B cell (primary cell): Measurements from ENCODE around the gene ELK4. TPM values are rescaled to one million over a fixed set of nuclear protein-coding genes. Genes with fewer than 3 reads are reported as not detected.

Source experiments
- ATAC-seq: fragments of 200-7000 bp; cut with Tn5 transposase; one replicate; pipeline ENCODE4 v1.10.0; 2021; ENCODE audit warnings: low read depth, mild to moderate bottlenecking, moderate number of reproducible peaks, moderate library complexity
- CTCF ChIA-PET: fragments of 350-600 bp; sonication (Branson Sonifier 250); formaldehyde crosslinking; loops from one replicate; lab custom pipeline; 2021; ENCODE audit warnings: antibody characterized with exemption, inconsistent platforms; lab: Charles Lee
- POLR2A ChIA-PET: fragments of 350-600 bp; sonication (Branson Sonifier 250); formaldehyde crosslinking; loops from one replicate; lab custom pipeline; 2021; ENCODE audit warnings: antibody characterized with exemption; lab: Charles Lee
- DNase-seq: peaks from one replicate; pipeline ENCODE4 v3.0.0; 2013
- H2AFZ ChIP-seq: 2 replicates; pipeline ENCODE4 v1.6.1; 2012; ENCODE audit warnings: mild to moderate bottlenecking, low read depth, low read length; ENCODE audit not compliant: insufficient read depth, poor library complexity, severe bottlenecking
- H3K27ac ChIP-seq, 2 donors: 1 replicate in 1 of 2; 2 replicates in 1 of 2; pipeline ENCODE4 v1.5.1; 2012 to 2013; ENCODE audit warnings: low read length in 2 of 2, mild to moderate bottlenecking in 2 of 2, moderate library complexity in 1 of 2
- H3K27me3 ChIP-seq, 4 experiments: fragments of 200-600 bp in 1 of 4; sonication (generic) in 1 of 4; replicated peaks in 1 of 4; 1 replicate in 2 of 4; 2 replicates in 2 of 4; pipeline versions ENCODE4 v1.6.1 to v1.7.0; 2013 to 2016; ENCODE audit warnings: low read length in 3 of 4, mild to moderate bottlenecking in 2 of 4, mixed read lengths in 1 of 4, moderate library complexity in 1 of 4; ENCODE audit not compliant: insufficient read depth in 4 of 4, control insufficient read depth in 3 of 4; ENCODE audit errors: control extremely low read depth in 1 of 4
- H3K36me3 ChIP-seq, 2 experiments: replicated peaks in 1 of 2; 1 replicate in 1 of 2; 2 replicates in 1 of 2; pipeline versions ENCODE4 v1.6.1 to v1.7.1; 2013; ENCODE audit warnings: low read length in 1 of 2; ENCODE audit not compliant: insufficient read depth in 2 of 2, control insufficient read depth in 1 of 2; ENCODE audit errors: control extremely low read depth in 1 of 2, extremely low read depth in 1 of 2
- H3K4me1 ChIP-seq, 2 donors: fragments of 200-600 bp in 1 of 2; sonication (generic) in 1 of 2; 1 replicate in 1 of 2; 2 replicates in 1 of 2; pipeline versions ENCODE4 v1.5.1 to v1.6.1; 2013 to 2017; ENCODE audit warnings: low read length in 2 of 2; ENCODE audit not compliant: control insufficient read depth in 2 of 2, insufficient read depth in 2 of 2
- H3K4me2 ChIP-seq: replicated peaks from 2 replicates; pipeline ENCODE3; 2012; ENCODE audit warnings: mild to moderate bottlenecking, low read depth, low read length; ENCODE audit not compliant: poor library complexity, severe bottlenecking
- H3K4me3 ChIP-seq, 5 experiments: fragments of 200-600 bp in 1 of 5; sonication (generic) in 1 of 5; 1 replicate in 3 of 5; 2 replicates in 2 of 5; pipeline versions ENCODE4 v1.5.1 to v1.7.0; 2011 to 2016; ENCODE audit warnings: low read length in 4 of 5, mild to moderate bottlenecking in 4 of 5, low read depth in 2 of 5, control low read depth in 1 of 5, moderate library complexity in 1 of 5; ENCODE audit not compliant: insufficient read depth in 1 of 5; ENCODE audit errors: control extremely low read depth in 1 of 5, extremely low read depth in 1 of 5
- H3K79me2 ChIP-seq: fragments of 200-600 bp; sonication (generic); one replicate; pipeline ENCODE4 v1.6.0; 2016; ENCODE audit warnings: low read length; ENCODE audit not compliant: control insufficient read depth, insufficient read depth
- H3K9ac ChIP-seq: fragments of 200-600 bp; sonication (generic); 2 replicates; pipeline ENCODE4 v1.6.1; 2017; ENCODE audit warnings: mild to moderate bottlenecking, low read length, moderate library complexity
- H3K9me3 ChIP-seq, 3 donors: one replicate each; pipeline versions ENCODE4 v1.6.1 to v1.7.1; 2013; ENCODE audit warnings: low read length in 2 of 3; ENCODE audit not compliant: control insufficient read depth in 2 of 3, insufficient read depth in 1 of 3; ENCODE audit errors: control extremely low read depth in 1 of 3
- H4K20me1 ChIP-seq: 2 replicates; pipeline ENCODE4 v1.6.0; 2012; ENCODE audit warnings: mild to moderate bottlenecking, low read length; ENCODE audit not compliant: insufficient read depth, control insufficient read depth, poor library complexity, severe bottlenecking
- H3K27ac Mint-ChIP-seq: one replicate; pipeline ENCODE4 v1.8.0; 2021; ENCODE audit warnings: mixed read lengths
- H3K27me3 Mint-ChIP-seq: one replicate; pipeline ENCODE4 v1.8.0; 2021; ENCODE audit warnings: mixed read lengths
- H3K4me1 Mint-ChIP-seq: one replicate; pipeline ENCODE4 v1.8.0; 2021; ENCODE audit warnings: mixed read lengths
- H3K4me3 Mint-ChIP-seq: one replicate; pipeline ENCODE4 v1.8.0; 2021; ENCODE audit warnings: mixed read lengths
- H3K9me3 Mint-ChIP-seq: one replicate; pipeline ENCODE4 v1.8.0; 2022; ENCODE audit warnings: mixed read lengths; ENCODE audit not compliant: insufficient read depth
- EZH2 ChIP-seq: IDR thresholded peaks from 2 replicates; pipeline ENCODE4 v1.6.1; 2012; ENCODE audit warnings: borderline replicate concordance, low read depth, mild to moderate bottlenecking, moderate library complexity, low read length; ENCODE audit not compliant: insufficient read depth, poor library complexity, severe bottlenecking
- WGBS: methylation state at CpG from one replicate; pipeline ENCODE4 v1.1.5; 2013; ENCODE audit warnings: missing lambda C conversion rate; ENCODE audit not compliant: insufficient coverage; 5-methylcytosine and 5-hydroxymethylcytosine counted together
- intact Hi-C: fragments of 100-400 bp; cut with micrococcal nuclease; formaldehyde crosslinking; loops from one replicate; pipeline ENCODE4 v1.10.0; 2022
- polyA plus RNA-seq: library from polyadenylated mRNA; depleted of rRNA; stranded (reverse); fragments of >200 nt; gene quantifications from 2 replicates; pipeline ENCODE4 v1.2.3, GENCODE V29; 2012
- total RNA-seq, 2 donors: library from RNA; stranded (reverse); fragments of 120-200 nt in 1 of 2; gene quantifications; 1 replicate in 1 of 2; 2 replicates in 1 of 2; pipeline versions ENCODE4 v1.2.3 to v1.2.4, GENCODE V29; 2013 to 2022
- TF ChIP-seq, protein P1 (sequence below): fragments of 200-600 bp; IDR thresholded peaks from one replicate; pipeline ENCODE4 v1.8.0; 2022; ENCODE audit warnings: antibody characterized with exemption, mild to moderate bottlenecking

The ELK4 gene
- total and polyA plus RNA-seq, 2 donors (not counting 1 experiment from before 2014, with no cell fraction given): 11.0 to 151 TPM

DNA sequence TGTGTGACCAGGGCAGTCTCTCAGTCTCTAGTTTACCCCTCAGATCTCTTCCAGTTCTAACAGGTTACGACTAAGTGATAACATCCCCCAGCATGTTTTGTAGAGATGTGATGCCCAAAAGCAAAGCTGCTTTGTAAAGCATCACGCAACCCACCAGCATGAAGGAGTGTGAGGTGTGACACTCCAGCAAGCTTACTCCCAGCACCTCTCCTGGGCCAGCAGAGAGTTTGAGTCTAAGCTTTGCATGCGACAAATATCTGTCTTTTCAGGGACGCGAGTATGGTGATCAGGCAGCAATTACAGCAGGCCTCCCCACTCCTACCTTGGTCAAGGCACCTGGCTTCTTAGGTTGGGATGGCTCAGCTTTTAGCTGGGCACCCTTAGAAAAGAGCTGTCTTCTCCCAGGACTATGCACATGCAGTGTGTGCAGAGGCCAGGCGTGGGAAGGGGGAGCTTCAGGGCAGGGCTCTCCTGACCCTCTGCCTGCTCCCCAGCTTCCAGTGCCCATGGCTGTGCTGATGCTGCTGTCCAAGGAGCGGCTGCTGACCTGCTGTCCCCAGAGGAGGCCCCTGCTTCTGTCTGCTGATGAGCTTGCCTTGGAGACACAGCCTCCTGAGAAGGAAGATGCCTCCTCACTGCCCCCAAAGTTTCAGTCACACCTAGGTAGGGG, 48.2 kb downstream of the ELK4 start:
- H3K27ac ChIP-seq: no peak overlapping the region
- H3K27me3 ChIP-seq: peaks cover 0 to 4% (median 0%) of the 10 kb centered on the region in 4 experiments
- ATAC-seq (no peak), DNase-seq (no peak)
- Mint-ChIP-seq H3K4me1 (peaks cover 30% of the 10 kb centered on the region), H3K9me3 (no peaks in the 10 kb centered on the region), H3K4me3 (peak overlapping the region; percentile 19), H3K27me3 (no peaks in the 10 kb centered on the region), H3K27ac (peak overlapping the region; percentile 72)
- no peaks in the 10 kb centered on the region for H3K79me2 ChIP-seq
- no peak overlapping the region for H3K4me3 ChIP-seq
- POLR2A ChIA-PET: no interaction called here
- H3K9me3 ChIP-seq: no peaks in the 10 kb centered on the region
- H4K20me1 ChIP-seq: no peaks in the 10 kb centered on the region
- H3K36me3 ChIP-seq: no peaks in the 10 kb centered on the region
- intact Hi-C loops: no loop called here
- no peak overlapping the region for H3K9ac ChIP-seq
- CTCF ChIA-PET: interaction anchor here (1.3 to 4.5 kb wide), 4 partner anchors 8 to 74 kb away, joined by 3 to 33 read pairs (median 4); no protein-coding TSS in a partner anchor
- peaks cover 30 to 49% of the 10 kb centered on the region in 2 donors for H3K4me1 ChIP-seq
- no peak overlapping the region for H3K4me2 ChIP-seq
- TF ChIP-seq, protein P1, sequence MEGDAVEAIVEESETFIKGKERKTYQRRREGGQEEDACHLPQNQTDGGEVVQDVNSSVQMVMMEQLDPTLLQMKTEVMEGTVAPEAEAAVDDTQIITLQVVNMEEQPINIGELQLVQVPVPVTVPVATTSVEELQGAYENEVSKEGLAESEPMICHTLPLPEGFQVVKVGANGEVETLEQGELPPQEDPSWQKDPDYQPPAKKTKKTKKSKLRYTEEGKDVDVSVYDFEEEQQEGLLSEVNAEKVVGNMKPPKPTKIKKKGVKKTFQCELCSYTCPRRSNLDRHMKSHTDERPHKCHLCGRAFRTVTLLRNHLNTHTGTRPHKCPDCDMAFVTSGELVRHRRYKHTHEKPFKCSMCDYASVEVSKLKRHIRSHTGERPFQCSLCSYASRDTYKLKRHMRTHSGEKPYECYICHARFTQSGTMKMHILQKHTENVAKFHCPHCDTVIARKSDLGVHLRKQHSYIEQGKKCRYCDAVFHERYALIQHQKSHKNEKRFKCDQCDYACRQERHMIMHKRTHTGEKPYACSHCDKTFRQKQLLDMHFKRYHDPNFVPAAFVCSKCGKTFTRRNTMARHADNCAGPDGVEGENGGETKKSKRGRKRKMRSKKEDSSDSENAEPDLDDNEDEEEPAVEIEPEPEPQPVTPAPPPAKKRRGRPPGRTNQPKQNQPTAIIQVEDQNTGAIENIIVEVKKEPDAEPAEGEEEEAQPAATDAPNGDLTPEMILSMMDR: no peak
- TF ChIP-seq EZH2: no peak
- H2AFZ ChIP-seq: no peak overlapping the region
- WGBS: 96% methylated on average over 2 of the region's 7 CpGs

DNA sequence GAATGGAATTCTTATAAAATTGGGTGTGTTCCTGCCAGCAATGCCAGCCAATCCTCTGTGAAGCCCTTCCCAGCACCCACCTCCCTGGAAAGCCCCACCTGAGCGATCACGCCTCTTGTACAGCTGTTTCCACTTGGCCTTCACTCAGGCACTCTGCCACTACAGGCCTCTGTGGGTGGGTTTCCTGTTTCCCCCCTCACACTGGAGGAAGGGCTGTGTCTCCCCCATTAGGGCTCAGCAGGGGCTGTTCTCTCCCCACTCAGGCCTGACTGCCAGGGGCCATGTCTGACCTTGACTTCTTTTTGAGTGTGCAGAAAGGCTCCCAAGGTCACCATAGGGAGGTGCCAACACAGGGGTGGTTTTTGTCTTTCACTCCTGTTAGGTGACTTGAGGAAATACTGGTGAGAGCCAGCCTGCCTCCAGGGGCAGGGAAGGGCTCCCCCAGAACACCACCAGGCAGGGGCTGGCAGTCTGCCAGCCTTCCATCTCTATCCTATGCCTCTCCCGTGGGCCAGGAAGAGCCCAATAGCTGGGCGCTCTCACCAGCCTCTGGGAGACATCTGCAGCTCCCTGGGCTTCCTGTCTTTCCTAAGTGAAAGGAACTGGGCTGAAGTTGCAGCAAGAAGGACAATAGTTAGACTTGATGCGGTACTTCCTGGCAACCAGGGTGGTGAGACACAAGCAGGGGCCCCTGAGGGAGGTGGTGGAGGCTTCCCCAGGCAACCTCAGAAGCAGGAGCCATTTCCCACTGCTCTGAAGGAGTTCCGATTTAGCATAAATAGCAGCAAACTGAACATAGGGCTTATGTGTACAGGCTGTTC, 49.1 kb downstream of the ELK4 start:
- ATAC-seq (peak; percentile 39), DNase-seq (no peak)
- ChIA-PET POLR2A (no interaction called here), CTCF (interaction anchor here (1.3 to 4.5 kb wide), 5 partner anchors 9 to 75 kb away, joined by 3 to 33 read pairs (median 4); no protein-coding TSS in a partner anchor)
- H3K4me1 Mint-ChIP-seq: peaks cover 28% of the 10 kb centered on the region
- Histone ChIP-seq H3K4me2 (peak overlapping the region; percentile 5), H2AFZ (no peak overlapping the region), H4K20me1 (no peaks in the 10 kb centered on the region), H3K4me1 (peaks cover 30 to 49% of the 10 kb centered on the region in 2 donors), H3K36me3 (no peaks in the 10 kb centered on the region), H3K79me2 (no peaks in the 10 kb centered on the region), H3K4me3 (no peak overlapping the region), H3K27ac (no peak overlapping the region), H3K9ac (no peak overlapping the region), H3K27me3 (peaks cover 0 to 5% (median 2%) of the 10 kb centered on the region in 4 experiments), H3K9me3 (no peaks in the 10 kb centered on the region)
- no peaks in the 10 kb centered on the region for H3K27me3 Mint-ChIP-seq
- WGBS: 54% methylated on average over 4 of the region's 6 CpGs
- no peak overlapping the region for H3K4me3 Mint-ChIP-seq
- H3K27ac Mint-ChIP-seq: peak overlapping the region; percentile 26
- no peak for TF ChIP-seq EZH2
- TF ChIP-seq, protein P1: no peak
- H3K9me3 Mint-ChIP-seq: no peaks in the 10 kb centered on the region
- intact Hi-C loops: no loop called here
